Mucosa of descending colon (tissue), 3 donors: Measurements from ENCODE around the gene AGO3. TPM values are rescaled to one million over a fixed set of nuclear protein-coding genes. Genes with fewer than 3 reads are reported as not detected.

ENCODE experiments used
- ATAC-seq: fragments of 200-7000 bp; cut with Tn5 transposase; one replicate; pipeline ENCODE4 v1.9.1; 2020; ENCODE audit warnings: mild to moderate bottlenecking, moderate library complexity
- DNase-seq, 3 donors: peaks; one replicate each; pipeline ENCODE4 v3.0.0-alpha.2; 2020
- H3K36me3 ChIP-seq: fragments of 200-600 bp; one replicate; pipeline ENCODE4 v1.8.0; 2021; ENCODE audit warnings: low read depth, mild to moderate bottlenecking
- H3K4me1 ChIP-seq: fragments of 200-600 bp; one replicate; pipeline ENCODE4 v1.8.0; 2021; ENCODE audit warnings: low read depth, mild to moderate bottlenecking
- H3K4me3 ChIP-seq: fragments of 200-600 bp; one replicate; pipeline ENCODE4 v1.8.0; 2021; ENCODE audit warnings: mild to moderate bottlenecking
- H3K9me3 ChIP-seq: fragments of 200-600 bp; one replicate; pipeline ENCODE4 v1.8.0; 2021; ENCODE audit warnings: mild to moderate bottlenecking
- CTCF ChIP-seq: fragments of 200-600 bp; IDR thresholded peaks from one replicate; pipeline ENCODE4 v1.8.0; 2022; ENCODE audit warnings: antibody characterized with exemption, mild to moderate bottlenecking
- intact Hi-C, 2 donors: fragments of 100-400 bp; cut with DNase I in 1 of 2; cut with micrococcal nuclease in 1 of 2; formaldehyde crosslinking; loops; one replicate each; pipeline versions ENCODE4 v1.11.0 to v1.11.1; 2022; cut with DNase I, micrococcal nuclease
- total RNA-seq, 3 donors: library from RNA; stranded (reverse); fragmentation: NEBNext Ultra II Directional in 2 of 3; extraction: Animal tissue kit (Norgen Biotek cat#: 25700) in 2 of 3; gene quantifications; one replicate each; pipeline versions ENCODE4 v1.2.1 to v1.2.4, GENCODE V29; 2021 to 2023
- donor health status: DM: no; HTN: no; CAD: no; lungs with moderate emphysema.
- donor health status: DM: no; HTN: no; CAD: no.
- donor health status: DM: no; HTN: yes; CAD: no.

The AGO3 gene
- total RNA-seq, 3 donors from 2014 or later, result 16.6 to 34.5 (median 16.9) TPM

GRCh38 chr1:35980090-35980489 lies 49.2 kb downstream of the AGO3 start:
- no peak for ATAC-seq
- intact Hi-C loops, result no loop called here
- H3K4me1 ChIP-seq, result no peaks in the 10 kb centered on the region
- no peak for TF ChIP-seq CTCF
- H3K9me3 ChIP-seq, result no peaks in the 10 kb centered on the region
- no peak for DNase-seq
- H3K36me3 ChIP-seq, result no peaks in the 10 kb centered on the region
- no peak overlapping the region for H3K4me3 ChIP-seq

- ATAC-seq, result no peak
- H3K4me3 ChIP-seq, result no peak overlapping the region
- DNase-seq, result no peak
- no peaks in the 10 kb centered on the region for H3K4me1 ChIP-seq
- no peaks in the 10 kb centered on the region for H3K9me3 ChIP-seq
- no peak for TF ChIP-seq CTCF
- intact Hi-C loops, result no loop called here
- H3K36me3 ChIP-seq, result no peaks in the 10 kb centered on the region
Measured at GRCh38 chr1:35988237-35988636, 57.3 kb downstream of the AGO3 start.

GRCh38 chr1:36006941-36007500 lies 76.1 kb downstream of the AGO3 start:
- Histone ChIP-seq H3K9me3 (no peaks in the 10 kb centered on the region), H3K4me1 (no peaks in the 10 kb centered on the region), H3K36me3 (no peaks in the 10 kb centered on the region), H3K4me3 (no peak overlapping the region)
- no peak for ATAC-seq
- TF ChIP-seq CTCF, result no peak
- DNase-seq, result no peak
- intact Hi-C loops, result no loop called here

GRCh38 chr1:36007741-36008140 lies 76.8 kb downstream of the AGO3 start:
- no peaks in the 10 kb centered on the region for H3K36me3 ChIP-seq
- ATAC-seq (no peak), DNase-seq (no peak)
- no peak overlapping the region for H3K4me3 ChIP-seq
- TF ChIP-seq CTCF, result no peak
- intact Hi-C loops, result no loop called here
- no peaks in the 10 kb centered on the region for H3K9me3 ChIP-seq
- H3K4me1 ChIP-seq, result no peaks in the 10 kb centered on the region

GRCh38 chr1:36008546-36009197 lies 77.8 kb downstream of the AGO3 start:
- DNase-seq, result no peak
- no peaks in the 10 kb centered on the region for H3K9me3 ChIP-seq
- ATAC-seq, result no peak
- intact Hi-C loops, result no loop called here
- no peak overlapping the region for H3K4me3 ChIP-seq
- H3K36me3 ChIP-seq, result no peaks in the 10 kb centered on the region
- no peak for TF ChIP-seq CTCF
- no peaks in the 10 kb centered on the region for H3K4me1 ChIP-seq
